HEK293 (cell line): ENCODE data around the gene GTPBP3.

ENCODE experiments used
- CTCF ChIA-PET: fragments of 350-600 bp; formaldehyde crosslinking; extraction: SDS; loops from one replicate; lab custom pipeline; 2021; ENCODE audit warnings: antibody characterized with exemption; lab: Yijun Ruan, JAX
- POLR2A ChIA-PET: fragments of 300-600 bp; formaldehyde crosslinking; extraction: SDS; loops from one replicate; lab custom pipeline; 2020; ENCODE audit warnings: antibody characterized with exemption, inconsistent platforms; lab: Yijun Ruan, JAX
- H3K27ac ChIP-seq: fragments of 200-500 bp; sonication (Bioruptor generic); 2 replicates; pipeline ENCODE4 v1.5.1; 2014; ENCODE audit warnings: low read depth, low read length, control low read depth, inconsistent platforms; ENCODE audit errors: extremely low read depth
- H3K36me3 ChIP-seq, 2 experiments: fragments of 200-500 bp in 1 of 2; sonication (Bioruptor generic) in 1 of 2; 1 replicate in 1 of 2; 2 replicates in 1 of 2; pipeline ENCODE4 v1.5.1; 2014 to 2017; ENCODE audit warnings: inconsistent platforms in 2 of 2, low read length in 2 of 2; ENCODE audit not compliant: control insufficient read depth in 2 of 2, insufficient read depth in 1 of 2
- H3K4me1 ChIP-seq: fragments of 200-500 bp; sonication (Bioruptor generic); 2 replicates; pipeline ENCODE4 v1.5.1; 2014; ENCODE audit warnings: mild to moderate bottlenecking, low read length, inconsistent platforms; ENCODE audit not compliant: control insufficient read depth, insufficient read depth
- H3K4me3 ChIP-seq: 2 replicates; pipeline ENCODE4 v1.5.1; 2011; ENCODE audit warnings: low read depth, mild to moderate bottlenecking, control low read depth, low read length, moderate library complexity
- H3K9me3 ChIP-seq: fragments of 200-500 bp; sonication (Bioruptor generic); 2 replicates; pipeline ENCODE4 v1.5.1; 2014; ENCODE audit warnings: low read depth, low read length, inconsistent platforms; ENCODE audit not compliant: control insufficient read depth, insufficient read depth
- GLIS1 ChIP-seq: fragments of 450-650 bp; formaldehyde crosslinking; IDR thresholded peaks from 2 replicates; pipeline ENCODE4 v1.5.1; 2016; ENCODE audit warnings: missing biosample characterization, missing genetic modification characterization
- HOXD13 ChIP-seq: sonication (generic); formaldehyde crosslinking; IDR thresholded peaks from 2 replicates; pipeline ENCODE4 v1.8.0; 2022; ENCODE audit warnings: missing genetic modification reagents, borderline replicate concordance
- INSM2 ChIP-seq: fragments of 450-650 bp; formaldehyde crosslinking; IDR thresholded peaks from 2 replicates; pipeline ENCODE4 v1.5.1; 2016; ENCODE audit warnings: missing biosample characterization, missing genetic modification characterization
- REPIN1 ChIP-seq: fragments of 450-650 bp; formaldehyde crosslinking; IDR thresholded peaks from 2 replicates; pipeline ENCODE4 v1.5.1; 2017; ENCODE audit warnings: missing biosample characterization, missing genetic modification characterization, low read depth
- SCRT2 ChIP-seq: fragments of 450-650 bp; formaldehyde crosslinking; IDR thresholded peaks from 2 replicates; pipeline ENCODE4 v1.5.1; 2016; ENCODE audit warnings: missing biosample characterization, missing genetic modification characterization
- SETDB1 ChIP-seq: IDR thresholded peaks from one replicate; pipeline ENCODE4 v1.6.1; 2017; ENCODE audit warnings: mild to moderate bottlenecking, low read length, moderate library complexity, mixed read lengths; ENCODE audit not compliant: insufficient read length
- YY2 ChIP-seq: fragments of 450-650 bp; formaldehyde crosslinking; IDR thresholded peaks from 2 replicates; pipeline ENCODE4 v1.5.1; 2016; ENCODE audit warnings: missing biosample characterization, missing genetic modification characterization
- ZNF184 ChIP-seq: fragments of 450-650 bp; IDR thresholded peaks from 2 replicates; pipeline ENCODE4 v1.5.1; 2018; ENCODE audit warnings: missing biosample characterization, mild to moderate bottlenecking, missing genetic modification characterization
- ZNF19 ChIP-seq: fragments of 450-650 bp; formaldehyde crosslinking; IDR thresholded peaks from 2 replicates; pipeline ENCODE4; 2016; ENCODE audit warnings: missing biosample characterization, missing genetic modification characterization, low read depth
- ZNF221 ChIP-seq: fragments of 450-650 bp; formaldehyde crosslinking; IDR thresholded peaks from 2 replicates; pipeline ENCODE4 v1.5.1; 2017; ENCODE audit warnings: missing biosample characterization, missing genetic modification characterization, borderline replicate concordance
- ZNF23 ChIP-seq: fragments of 450-650 bp; formaldehyde crosslinking; IDR thresholded peaks from 2 replicates; pipeline ENCODE4 v1.5.1; 2016; ENCODE audit warnings: missing biosample characterization, missing genetic modification characterization, borderline replicate concordance
- ZNF354C ChIP-seq: fragments of 450-650 bp; formaldehyde crosslinking; IDR thresholded peaks from 2 replicates; pipeline ENCODE4 v1.5.1; 2016; ENCODE audit warnings: missing biosample characterization, missing genetic modification characterization, low read depth, borderline replicate concordance
- ZNF530 ChIP-seq: fragments of 450-650 bp; formaldehyde crosslinking; IDR thresholded peaks from 2 replicates; pipeline ENCODE4 v1.5.1; 2016; ENCODE audit warnings: low read depth, missing biosample characterization, missing genetic modification characterization
- ZNF544 ChIP-seq: fragments of 450-650 bp; formaldehyde crosslinking; IDR thresholded peaks from 2 replicates; pipeline ENCODE4 v1.5.0; 2017; ENCODE audit warnings: missing biosample characterization, missing genetic modification characterization
- ZNF610 ChIP-seq: fragments of 450-650 bp; formaldehyde crosslinking; IDR thresholded peaks from 2 replicates; pipeline ENCODE4 v1.5.1; 2016; ENCODE audit warnings: missing biosample characterization, missing genetic modification characterization, borderline replicate concordance
- ZNF792 ChIP-seq: fragments of 450-650 bp; formaldehyde crosslinking; IDR thresholded peaks from 2 replicates; pipeline ENCODE4 v1.5.1; 2016; ENCODE audit warnings: missing biosample characterization, missing genetic modification characterization
- ZXDB ChIP-seq: fragments of 450-650 bp; formaldehyde crosslinking; IDR thresholded peaks from 2 replicates; pipeline ENCODE4 v1.5.1; 2016; ENCODE audit warnings: missing biosample characterization, missing genetic modification characterization
- TF ChIP-seq, protein P1 (sequence below): fragments of 450-650 bp; formaldehyde crosslinking; IDR thresholded peaks from 2 replicates; pipeline ENCODE4 v1.5.1; 2016; ENCODE audit warnings: missing biosample characterization, missing genetic modification characterization
- TF ChIP-seq, protein P2 (sequence below): fragments of 450-650 bp; formaldehyde crosslinking; conservative IDR thresholded peaks from 2 replicates; pipeline ENCODE4 v1.5.1; 2016; ENCODE audit warnings: low read depth, missing biosample characterization, missing genetic modification characterization

GTPBP3 gene

GRCh38 chr19:17314007-17314593 is 23.3 kb upstream of the GTPBP3 start:
- Histone ChIP-seq H3K9me3 (no peaks in the 10 kb centered on the region), H3K4me3 (no peak overlapping the region), H3K4me1 (no peaks in the 10 kb centered on the region), H3K27ac (no peak overlapping the region), H3K36me3 (peaks cover 3 to 49% of the 10 kb centered on the region in 2 experiments; a peak in 2 of 3 replicates)
- POLR2A ChIA-PET: no interaction called here
- TF ChIP-seq ZXDB (tag by site-specific recombination) (no peak), ZNF792 (tag by site-specific recombination) (no peak), SETDB1 (no peak), ZNF19 (no peak), YY2 (tag by site-specific recombination) (no peak), ZNF610 (no peak), SCRT2 (tag by site-specific recombination) (no peak), INSM2 (tag by site-specific recombination) (no peak), REPIN1 (tag by site-specific recombination) (no peak), HOXD13 (CRISPR knock-in tag) (no peak), ZNF23 (tag by site-specific recombination) (no peak)
- TF ChIP-seq, protein P1, sequence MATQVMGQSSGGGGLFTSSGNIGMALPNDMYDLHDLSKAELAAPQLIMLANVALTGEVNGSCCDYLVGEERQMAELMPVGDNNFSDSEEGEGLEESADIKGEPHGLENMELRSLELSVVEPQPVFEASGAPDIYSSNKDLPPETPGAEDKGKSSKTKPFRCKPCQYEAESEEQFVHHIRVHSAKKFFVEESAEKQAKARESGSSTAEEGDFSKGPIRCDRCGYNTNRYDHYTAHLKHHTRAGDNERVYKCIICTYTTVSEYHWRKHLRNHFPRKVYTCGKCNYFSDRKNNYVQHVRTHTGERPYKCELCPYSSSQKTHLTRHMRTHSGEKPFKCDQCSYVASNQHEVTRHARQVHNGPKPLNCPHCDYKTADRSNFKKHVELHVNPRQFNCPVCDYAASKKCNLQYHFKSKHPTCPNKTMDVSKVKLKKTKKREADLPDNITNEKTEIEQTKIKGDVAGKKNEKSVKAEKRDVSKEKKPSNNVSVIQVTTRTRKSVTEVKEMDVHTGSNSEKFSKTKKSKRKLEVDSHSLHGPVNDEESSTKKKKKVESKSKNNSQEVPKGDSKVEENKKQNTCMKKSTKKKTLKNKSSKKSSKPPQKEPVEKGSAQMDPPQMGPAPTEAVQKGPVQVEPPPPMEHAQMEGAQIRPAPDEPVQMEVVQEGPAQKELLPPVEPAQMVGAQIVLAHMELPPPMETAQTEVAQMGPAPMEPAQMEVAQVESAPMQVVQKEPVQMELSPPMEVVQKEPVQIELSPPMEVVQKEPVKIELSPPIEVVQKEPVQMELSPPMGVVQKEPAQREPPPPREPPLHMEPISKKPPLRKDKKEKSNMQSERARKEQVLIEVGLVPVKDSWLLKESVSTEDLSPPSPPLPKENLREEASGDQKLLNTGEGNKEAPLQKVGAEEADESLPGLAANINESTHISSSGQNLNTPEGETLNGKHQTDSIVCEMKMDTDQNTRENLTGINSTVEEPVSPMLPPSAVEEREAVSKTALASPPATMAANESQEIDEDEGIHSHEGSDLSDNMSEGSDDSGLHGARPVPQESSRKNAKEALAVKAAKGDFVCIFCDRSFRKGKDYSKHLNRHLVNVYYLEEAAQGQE: no peak
- CTCF ChIA-PET: interaction anchor here (0.7 kb wide), 1 partner anchor 80 kb away, joined by 3 read pairs; no protein-coding TSS in a partner anchor

- peaks cover 3 to 56% of the 10 kb centered on the region in 2 experiments; a peak in 2 of 3 replicates for H3K36me3 ChIP-seq
- POLR2A ChIA-PET: interaction anchor here (1.0 to 3.1 kb wide), 3 partner anchors 9 to 14 kb away, joined by 3 to 15 read pairs (median 13); partner anchors contain the start of gene DDA1
Measured at GRCh38 chr19:17318966-17319365, 18.4 kb upstream of the GTPBP3 start.

More at GRCh38 chr19:17318966-17319365, 18.4 kb upstream of the GTPBP3 start:
- TF ChIP-seq ZNF184 (tag by site-specific recombination) (no peak), ZNF544 (no peak), GLIS1 (tag by site-specific recombination) (0 out of 2 replicates have a peak, but pooled peaks have one; percentile 12), ZNF221 (tag by site-specific recombination) (no peak), ZNF530 (no peak), ZNF354C (tag by site-specific recombination) (no peak), ZXDB (tag by site-specific recombination) (no peak)
- TF ChIP-seq, protein P2, sequence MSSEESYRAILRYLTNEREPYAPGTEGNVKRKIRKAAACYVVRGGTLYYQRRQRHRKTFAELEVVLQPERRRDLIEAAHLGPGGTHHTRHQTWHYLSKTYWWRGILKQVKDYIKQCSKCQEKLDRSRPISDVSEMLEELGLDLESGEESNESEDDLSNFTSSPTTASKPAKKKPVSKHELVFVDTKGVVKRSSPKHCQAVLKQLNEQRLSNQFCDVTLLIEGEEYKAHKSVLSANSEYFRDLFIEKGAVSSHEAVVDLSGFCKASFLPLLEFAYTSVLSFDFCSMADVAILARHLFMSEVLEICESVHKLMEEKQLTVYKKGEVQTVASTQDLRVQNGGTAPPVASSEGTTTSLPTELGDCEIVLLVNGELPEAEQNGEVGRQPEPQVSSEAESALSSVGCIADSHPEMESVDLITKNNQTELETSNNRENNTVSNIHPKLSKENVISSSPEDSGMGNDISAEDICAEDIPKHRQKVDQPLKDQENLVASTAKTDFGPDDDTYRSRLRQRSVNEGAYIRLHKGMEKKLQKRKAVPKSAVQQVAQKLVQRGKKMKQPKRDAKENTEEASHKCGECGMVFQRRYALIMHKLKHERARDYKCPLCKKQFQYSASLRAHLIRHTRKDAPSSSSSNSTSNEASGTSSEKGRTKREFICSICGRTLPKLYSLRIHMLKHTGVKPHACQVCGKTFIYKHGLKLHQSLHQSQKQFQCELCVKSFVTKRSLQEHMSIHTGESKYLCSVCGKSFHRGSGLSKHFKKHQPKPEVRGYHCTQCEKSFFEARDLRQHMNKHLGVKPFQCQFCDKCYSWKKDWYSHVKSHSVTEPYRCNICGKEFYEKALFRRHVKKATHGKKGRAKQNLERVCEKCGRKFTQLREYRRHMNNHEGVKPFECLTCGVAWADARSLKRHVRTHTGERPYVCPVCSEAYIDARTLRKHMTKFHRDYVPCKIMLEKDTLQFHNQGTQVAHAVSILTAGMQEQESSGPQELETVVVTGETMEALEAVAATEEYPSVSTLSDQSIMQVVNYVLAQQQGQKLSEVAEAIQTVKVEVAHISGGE (tag by site-specific recombination): no peak
- H3K9me3 ChIP-seq: no peaks in the 10 kb centered on the region
- no peak overlapping the region for H3K4me3 ChIP-seq
- no peak overlapping the region for H3K27ac ChIP-seq
- no peaks in the 10 kb centered on the region for H3K4me1 ChIP-seq
- CTCF ChIA-PET: no interaction called here
